Brain microvascular endothelial cell (primary cell): ENCODE measurements around the gene PANX3.
"Not testable (repeated sequence)": the region's sequence is repeated elsewhere in the genome, so short reads cannot be mapped to it uniquely, and the experiment has no call there.

ENCODE experiments used
- DNase-seq: peaks from one replicate; pipeline ENCODE4 v3.0.0-alpha.2; 2020
- H3K27ac ChIP-seq: fragments of 250-450 bp; sonication (Bioruptor Pico); 2 replicates; pipeline ENCODE4 v1.5.1; 2020; ENCODE audit warnings: mild to moderate bottlenecking, moderate library complexity
- H3K27me3 ChIP-seq: fragments of 250-450 bp; sonication (Bioruptor Pico); replicated peaks from 2 replicates; pipeline ENCODE4 v1.5.1; 2020; ENCODE audit warnings: mild to moderate bottlenecking
- H3K36me3 ChIP-seq: fragments of 250-450 bp; sonication (Bioruptor Pico); replicated peaks from 2 replicates; pipeline ENCODE4 v1.5.1; 2020; ENCODE audit warnings: mild to moderate bottlenecking
- H3K4me3 ChIP-seq: 2 replicates; pipeline ENCODE4 v1.5.1; 2011; ENCODE audit warnings: low read depth, mild to moderate bottlenecking, control low read depth, low read length, moderate library complexity
- in situ Hi-C: cut with HindIII; loops from 2 replicates; pipeline ENCODE4 v1.10.0; 2017; ENCODE audit warnings: low sequenced_read_pairs, low pct_ligation_motif_present
- TF ChIP-seq, protein P1 (sequence below): IDR thresholded peaks from 2 replicates; pipeline ENCODE4 v1.5.1; 2011; ENCODE audit warnings: low read depth, mild to moderate bottlenecking, moderate library complexity, low read length, control low read depth, inconsistent platforms; ENCODE audit errors: missing control alignments

The PANX3 gene

DNA sequence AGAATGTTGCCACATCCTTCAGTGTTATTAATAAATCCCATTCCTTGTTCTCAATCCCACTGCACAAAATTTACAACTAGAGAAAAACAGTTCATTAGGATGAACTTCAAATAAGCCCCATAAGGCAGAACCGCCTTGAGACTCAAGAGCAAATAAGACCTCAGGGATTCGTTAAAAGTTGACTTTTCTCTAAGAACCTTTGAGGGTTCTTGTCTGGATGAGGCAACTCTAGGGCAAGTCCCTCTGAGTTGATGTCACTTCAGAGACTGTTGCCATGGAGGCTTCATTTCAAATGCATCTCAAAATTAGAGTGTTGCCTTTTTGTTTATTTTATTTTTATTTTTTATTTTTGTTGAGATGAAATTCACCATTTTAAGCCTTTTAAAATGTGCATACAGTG is 19.8 kb upstream of the PANX3 start:
- DNase-seq: no peak
- TF ChIP-seq, protein P1, sequence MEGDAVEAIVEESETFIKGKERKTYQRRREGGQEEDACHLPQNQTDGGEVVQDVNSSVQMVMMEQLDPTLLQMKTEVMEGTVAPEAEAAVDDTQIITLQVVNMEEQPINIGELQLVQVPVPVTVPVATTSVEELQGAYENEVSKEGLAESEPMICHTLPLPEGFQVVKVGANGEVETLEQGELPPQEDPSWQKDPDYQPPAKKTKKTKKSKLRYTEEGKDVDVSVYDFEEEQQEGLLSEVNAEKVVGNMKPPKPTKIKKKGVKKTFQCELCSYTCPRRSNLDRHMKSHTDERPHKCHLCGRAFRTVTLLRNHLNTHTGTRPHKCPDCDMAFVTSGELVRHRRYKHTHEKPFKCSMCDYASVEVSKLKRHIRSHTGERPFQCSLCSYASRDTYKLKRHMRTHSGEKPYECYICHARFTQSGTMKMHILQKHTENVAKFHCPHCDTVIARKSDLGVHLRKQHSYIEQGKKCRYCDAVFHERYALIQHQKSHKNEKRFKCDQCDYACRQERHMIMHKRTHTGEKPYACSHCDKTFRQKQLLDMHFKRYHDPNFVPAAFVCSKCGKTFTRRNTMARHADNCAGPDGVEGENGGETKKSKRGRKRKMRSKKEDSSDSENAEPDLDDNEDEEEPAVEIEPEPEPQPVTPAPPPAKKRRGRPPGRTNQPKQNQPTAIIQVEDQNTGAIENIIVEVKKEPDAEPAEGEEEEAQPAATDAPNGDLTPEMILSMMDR: no peak
- Histone ChIP-seq H3K36me3 (no peaks in the 10 kb centered on the region), H3K27ac (no peak overlapping the region), H3K4me3 (no peak overlapping the region), H3K27me3 (no peaks in the 10 kb centered on the region)
- in situ Hi-C loops: loop anchor here (25.0 kb wide), 1 partner anchor 179 kb away; the partner anchor contains the start of gene OR8B4

DNA sequence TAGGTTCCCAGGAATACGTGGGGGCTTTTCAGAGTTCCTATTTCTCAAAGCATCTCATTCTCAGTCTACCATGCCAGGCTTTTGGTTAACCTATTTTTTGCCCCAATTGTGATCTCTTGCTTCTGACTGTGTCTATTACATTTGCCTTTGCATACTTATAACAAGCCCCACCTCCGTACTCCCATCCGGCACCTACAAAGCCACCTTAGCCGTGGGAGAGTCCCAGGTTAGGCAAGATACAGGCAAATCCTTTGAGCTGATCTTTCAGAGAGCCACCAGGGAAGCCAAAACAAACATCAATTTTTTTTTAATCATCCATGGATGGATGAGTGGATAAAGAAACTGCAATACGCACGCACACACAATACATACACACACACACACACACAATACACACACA is 18.6 kb upstream of the PANX3 start:
- Histone ChIP-seq H3K36me3 (no peaks in the 10 kb centered on the region), H3K4me3 (no peak overlapping the region), H3K27ac (no peak overlapping the region), H3K27me3 (peaks cover 2% of the 10 kb centered on the region)
- DNase-seq: no peak
- in situ Hi-C loops: loop anchor here (25.0 kb wide), 1 partner anchor 180 kb away; the partner anchor contains the start of gene OR8B4
- TF ChIP-seq, protein P1: no peak

DNA sequence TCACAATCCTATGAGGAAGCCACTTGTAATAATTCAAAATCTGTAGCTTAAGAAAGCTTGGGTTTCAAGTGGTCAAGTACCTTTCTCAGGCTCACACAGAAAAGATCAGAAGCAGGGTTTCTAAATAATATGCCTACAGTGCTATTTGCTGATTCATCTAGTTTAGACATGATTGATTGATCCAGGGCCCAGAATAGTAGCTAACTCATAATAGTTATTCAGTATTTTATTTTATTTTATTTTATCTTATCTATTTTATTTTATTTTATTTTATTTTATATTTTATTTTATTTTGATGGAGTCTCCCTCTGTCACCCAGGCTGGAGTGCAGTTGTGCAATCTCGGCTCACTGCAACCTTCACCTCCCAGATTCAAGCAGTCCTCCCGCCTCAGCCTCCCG is 15.9 kb upstream of the PANX3 start:
- DNase-seq: no peak
- Histone ChIP-seq H3K4me3 (no peak overlapping the region), H3K27ac (no peak overlapping the region), H3K36me3 (no peaks in the 10 kb centered on the region), H3K27me3 (peaks cover 2% of the 10 kb centered on the region)
- TF ChIP-seq, protein P1: no peak
- in situ Hi-C loops: loop anchor here (25.0 kb wide), 1 partner anchor 183 kb away; the partner anchor contains the start of gene OR8B4

- in situ Hi-C loops: loop anchor here (25.0 kb wide), 1 partner anchor 185 kb away; the partner anchor contains the start of gene OR8B4
- no peak for DNase-seq
- TF ChIP-seq, protein P1: no peak
- no peaks in the 10 kb centered on the region for H3K36me3 ChIP-seq
- H3K27me3 ChIP-seq: peaks cover 2% of the 10 kb centered on the region
- no peak overlapping the region for H3K27ac ChIP-seq
- H3K4me3 ChIP-seq: no peak overlapping the region
These were observed 13.6 kb upstream of the PANX3 start for GRCh38 chr11:124597626-124598025.

DNA sequence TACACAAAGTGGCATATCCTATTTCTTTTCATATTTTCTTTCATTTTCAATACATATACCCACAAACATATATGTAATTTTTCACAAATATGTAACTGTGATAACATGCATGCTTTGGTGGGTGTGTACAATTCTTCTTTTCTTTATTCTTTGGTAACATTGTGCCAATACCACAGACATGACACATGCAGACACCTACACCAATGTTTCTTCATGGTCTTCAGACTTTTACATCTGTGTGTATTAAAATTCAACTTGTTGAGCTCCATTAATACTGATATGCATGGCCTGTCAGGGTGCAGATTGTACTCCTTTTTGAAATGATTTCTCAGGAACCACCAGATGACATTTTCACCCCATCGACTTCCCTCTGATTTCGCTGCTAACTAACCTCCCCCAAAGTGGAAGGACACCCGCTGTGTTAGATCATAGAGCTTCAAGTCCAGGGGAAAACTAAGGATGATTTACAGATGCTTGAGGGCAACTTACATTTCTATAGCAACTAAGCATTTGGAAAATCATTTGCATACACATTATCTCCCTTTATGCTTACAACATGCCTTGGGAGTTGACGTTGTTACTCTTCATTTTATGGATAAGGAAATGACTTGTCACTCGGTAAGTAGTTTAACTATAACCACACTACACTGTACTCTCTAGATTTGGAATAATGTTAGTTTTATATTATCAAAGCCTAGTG is 10.5 kb upstream of the PANX3 start:
- TF ChIP-seq, protein P1: no peak
- in situ Hi-C loops: no loop called here
- Histone ChIP-seq H3K27me3 (peaks cover 2% of the 10 kb centered on the region), H3K36me3 (no peaks in the 10 kb centered on the region), H3K27ac (no peak overlapping the region), H3K4me3 (no peak overlapping the region)
- DNase-seq: no peak

GRCh38 chr11:124602193-124602592 is 9.0 kb upstream of the PANX3 start:
- H3K4me3 ChIP-seq: no peak overlapping the region
- peaks cover under 1% of the 10 kb centered on the region for H3K27me3 ChIP-seq
- TF ChIP-seq, protein P1: no peak
- DNase-seq: peak; percentile 33
- H3K36me3 ChIP-seq: no peaks in the 10 kb centered on the region
- in situ Hi-C loops: no loop called here
- no peak overlapping the region for H3K27ac ChIP-seq

DNA sequence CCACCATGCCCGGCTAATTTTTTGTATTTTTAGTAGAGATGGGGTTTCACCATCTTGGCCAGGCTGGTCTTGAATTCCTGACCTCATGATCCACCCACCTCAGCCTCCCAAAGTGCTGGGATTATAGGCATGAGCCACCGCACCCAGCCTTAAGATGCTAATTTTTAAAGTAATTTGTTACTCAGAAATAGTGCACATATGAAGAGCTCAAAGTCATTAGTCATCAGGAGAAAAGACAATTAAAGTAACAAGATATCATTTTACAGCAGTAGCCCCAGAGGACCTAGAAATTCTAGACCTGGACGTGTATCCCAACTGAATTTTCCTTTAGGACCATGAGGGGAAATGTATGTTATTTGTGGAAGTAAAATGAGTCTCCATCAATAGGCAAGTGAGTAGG is 8.5 kb upstream of the PANX3 start:
- DNase-seq, H3K27me3 ChIP-seq, in situ Hi-C loops, H3K27ac ChIP-seq, H3K36me3 ChIP-seq, H3K4me3 ChIP-seq: not testable (repeated sequence)
